Hematopoietic multipotent progenitor cell treated with erythropoietin and hydrocortisone succinate and interleukin-3 and kit ligand, for 4 days (in vitro differentiated cells): Measurements from ENCODE around the gene COL5A1.
A peak's percentile ranks its signal among the peaks of the same experiment; 100 is the strongest.

Experiments used
- DNase-seq: peaks from one replicate; pipeline ENCODE4 v3.0.0-alpha.2; 2015

The COL5A1 gene

DNA sequence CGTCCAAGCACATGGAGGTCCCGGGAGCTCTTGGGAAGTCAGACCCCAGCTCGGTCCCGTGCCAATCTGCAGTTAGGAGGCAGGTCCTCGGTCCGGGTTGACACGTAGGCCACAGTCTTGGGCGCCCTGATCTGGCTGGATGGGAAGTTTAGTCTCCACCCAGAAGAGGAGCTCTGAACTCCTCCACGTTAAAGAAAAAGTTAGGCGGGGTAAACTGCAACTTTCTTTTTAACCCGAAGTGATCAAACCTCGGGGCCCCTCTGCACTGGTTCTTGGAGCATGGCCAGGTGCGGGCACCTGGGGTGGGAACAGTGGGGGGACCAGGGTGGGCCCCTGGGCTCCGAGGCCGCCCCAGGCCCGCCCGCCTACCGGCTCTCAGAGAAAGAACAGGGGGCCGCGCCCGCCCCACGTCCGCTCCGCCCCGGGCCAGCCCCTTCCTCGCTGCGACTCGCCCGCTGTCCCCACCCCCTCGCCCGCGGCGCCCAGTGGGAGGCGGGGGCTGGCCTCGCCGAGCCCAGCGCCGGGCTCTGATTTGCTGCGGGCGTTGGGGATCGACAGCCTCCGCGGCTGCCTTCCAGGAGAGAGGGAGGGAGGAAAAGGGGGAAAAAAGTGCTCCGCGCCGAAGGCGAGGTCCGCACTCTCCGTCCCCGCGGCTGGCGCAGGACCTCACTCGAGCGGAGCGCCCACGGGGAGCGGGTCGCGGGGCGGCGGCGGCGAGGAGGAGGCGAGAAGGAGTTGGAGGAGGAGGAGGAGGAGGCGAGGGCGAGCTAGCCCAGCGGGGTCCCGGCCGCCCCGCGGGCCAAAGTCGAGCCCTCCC lies at the start of gene COL5A1:
TSS of gene COL5A1 (plus strand) at position 631 of the 817 bp plus-strand sequence. CDS start 385 bp downstream, outside the sequence.
- peak; percentile 82 for DNase-seq

DNA sequence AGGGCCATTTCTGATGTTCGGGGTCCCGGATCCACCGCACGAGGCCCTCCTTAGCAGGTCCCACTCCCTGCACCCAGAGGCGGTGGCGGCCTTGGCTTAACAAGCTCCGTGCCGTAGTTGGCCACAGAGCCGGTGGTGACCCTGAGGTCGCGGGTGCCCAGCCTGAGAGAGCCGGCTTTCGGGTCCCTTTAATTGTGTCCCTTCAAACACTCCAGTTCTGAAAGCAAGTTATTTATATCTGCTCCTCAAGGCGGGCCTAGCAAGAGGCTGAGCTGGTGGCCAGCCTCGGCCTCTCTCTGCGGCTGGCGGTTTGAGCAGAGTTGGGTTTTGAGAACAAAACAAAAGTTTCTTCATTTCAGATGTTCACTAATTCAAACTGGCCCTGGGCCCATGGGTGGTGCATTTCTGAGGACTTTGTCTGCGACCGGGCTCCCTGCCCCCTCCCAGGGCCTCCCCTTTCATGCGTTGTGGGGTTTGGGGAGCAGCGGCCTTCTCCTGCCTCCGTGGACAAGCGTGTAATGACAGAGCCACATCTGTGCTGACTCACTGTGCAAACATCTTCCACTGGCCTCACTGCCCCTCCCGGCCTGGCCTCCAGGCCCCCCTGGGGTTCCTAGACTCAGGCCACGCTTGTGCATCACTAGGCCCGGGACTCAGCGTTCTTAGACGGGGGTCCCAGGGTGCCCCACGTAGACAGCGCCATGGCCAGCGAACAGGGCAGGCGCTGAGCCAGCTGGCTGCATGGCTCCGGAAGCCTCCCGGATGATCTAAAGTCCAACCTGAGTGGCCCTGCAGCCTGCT lies 49.4 kb upstream of the COL5A1 start:
- DNase-seq, result no peak

DNA sequence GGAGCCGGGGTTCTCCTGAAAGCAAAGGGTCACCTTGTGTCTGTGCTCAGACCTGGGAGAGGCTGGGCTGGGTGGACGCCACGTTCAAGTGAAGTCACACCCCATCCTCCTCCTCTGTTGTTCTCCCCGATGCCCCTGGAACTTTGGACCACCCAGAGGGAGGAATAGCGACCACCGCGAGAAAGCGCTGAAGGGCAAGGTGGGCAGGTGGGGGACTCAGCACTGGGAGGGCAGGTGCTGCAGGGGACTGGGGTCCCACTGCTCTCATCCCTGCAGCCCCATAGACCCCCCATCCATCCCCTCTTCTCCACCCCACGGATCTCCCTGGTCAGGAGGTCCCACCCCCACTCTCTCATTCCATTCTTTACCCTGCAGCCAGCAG lies 48.8 kb upstream of the COL5A1 start:
- no peak for DNase-seq

DNA sequence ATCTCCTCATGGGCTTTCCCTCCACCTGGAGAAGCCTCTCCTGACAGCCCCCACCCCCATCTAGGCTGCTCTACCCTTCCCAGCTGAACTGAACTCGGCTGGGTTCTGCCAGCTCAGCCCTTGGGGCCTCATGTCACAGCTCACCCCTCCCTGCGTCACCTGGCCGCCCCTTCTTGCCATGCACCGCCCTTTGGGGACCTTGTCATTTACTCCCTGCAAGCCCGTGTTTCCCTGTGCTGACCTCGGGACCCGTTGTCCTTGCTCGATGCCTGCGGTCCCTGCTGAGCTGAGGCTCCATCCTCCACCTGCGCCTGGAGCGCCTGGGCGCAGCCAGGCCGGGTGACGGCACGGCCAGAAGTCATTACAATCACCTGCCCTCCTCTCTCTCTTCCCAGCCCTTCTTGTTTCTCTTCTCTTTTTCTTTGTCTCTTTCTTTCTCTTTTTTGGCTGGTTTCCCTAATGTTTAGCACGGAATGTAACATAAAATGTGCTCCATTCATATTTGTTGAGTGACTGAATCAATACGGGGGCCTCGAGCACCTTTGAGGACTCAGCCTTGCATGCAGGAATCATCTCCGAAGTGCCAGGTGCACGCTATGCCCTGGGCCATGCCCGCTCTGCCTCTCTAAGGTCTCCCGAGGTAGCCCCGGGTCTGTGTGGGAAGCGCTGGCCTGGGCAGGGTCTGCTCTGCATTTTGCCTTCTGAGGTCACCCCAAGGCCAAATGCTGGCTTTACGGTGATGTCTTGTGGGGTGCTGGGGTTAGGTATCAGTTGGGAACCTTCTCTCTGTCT lies 48.1 kb upstream of the COL5A1 start:
- DNase-seq, result no peak

DNA sequence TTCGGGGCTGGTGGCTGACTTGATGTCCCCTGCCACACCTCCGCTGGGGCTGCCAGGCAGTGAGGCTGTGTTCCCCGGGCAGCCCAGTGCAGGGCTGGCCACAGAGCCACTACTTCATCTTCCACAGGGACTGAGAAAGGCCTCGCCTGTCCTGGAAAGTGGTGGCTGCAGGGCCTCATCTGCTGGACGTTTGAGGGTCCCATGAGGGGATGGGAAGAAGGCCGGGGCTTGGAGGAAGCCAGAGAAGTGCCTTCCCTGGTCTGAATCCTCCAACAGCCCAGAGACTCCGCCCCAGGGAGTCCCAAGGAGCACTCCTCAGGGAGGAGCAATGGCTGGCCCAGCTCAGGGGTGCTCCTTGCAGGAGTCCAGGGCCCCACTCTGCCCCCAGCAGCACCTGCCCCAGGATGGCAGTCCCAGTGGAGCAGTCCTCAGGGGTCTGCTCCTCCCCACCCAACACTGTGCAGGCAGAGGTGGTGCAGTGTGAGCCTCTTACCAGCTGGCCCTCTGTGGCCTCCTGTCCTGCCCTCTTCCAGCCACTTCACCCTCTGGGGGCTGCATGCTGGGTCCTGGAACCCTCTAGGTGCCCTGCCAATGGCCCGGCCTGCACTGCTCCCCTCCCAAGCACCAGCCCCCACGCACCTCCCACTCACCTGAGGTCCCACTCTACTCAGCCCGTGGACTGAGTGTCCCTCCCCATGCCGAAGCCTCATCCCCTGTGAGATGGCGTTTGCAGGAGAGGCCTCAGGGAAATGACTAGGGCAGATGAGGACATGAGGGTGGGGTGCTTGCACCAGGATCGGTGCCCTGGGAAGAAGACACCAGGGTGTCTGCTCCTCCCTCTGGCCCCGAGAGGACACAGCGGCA lies 47.3 kb upstream of the COL5A1 start:
- no peak for DNase-seq

DNA sequence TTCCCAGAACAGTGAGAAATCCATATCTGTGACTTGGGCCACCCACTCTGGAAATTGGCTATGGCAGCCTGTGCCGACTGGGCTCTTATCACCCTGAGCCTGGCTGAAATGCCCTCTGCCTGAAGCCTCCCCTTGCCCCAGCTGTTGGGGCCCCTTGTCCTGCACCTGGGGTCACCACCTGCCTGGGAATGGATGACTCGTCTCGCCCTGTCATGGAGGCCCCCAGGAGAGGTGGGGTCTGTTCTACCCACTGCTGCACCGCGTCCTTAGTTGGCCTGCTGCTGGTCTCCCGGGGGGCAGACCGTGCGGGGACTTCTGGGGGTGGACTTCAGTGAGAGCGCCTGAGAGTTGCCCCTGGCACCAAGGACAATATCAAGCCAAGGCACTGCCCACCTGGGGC lies 46.6 kb upstream of the COL5A1 start:
- DNase-seq, result no peak

DNA sequence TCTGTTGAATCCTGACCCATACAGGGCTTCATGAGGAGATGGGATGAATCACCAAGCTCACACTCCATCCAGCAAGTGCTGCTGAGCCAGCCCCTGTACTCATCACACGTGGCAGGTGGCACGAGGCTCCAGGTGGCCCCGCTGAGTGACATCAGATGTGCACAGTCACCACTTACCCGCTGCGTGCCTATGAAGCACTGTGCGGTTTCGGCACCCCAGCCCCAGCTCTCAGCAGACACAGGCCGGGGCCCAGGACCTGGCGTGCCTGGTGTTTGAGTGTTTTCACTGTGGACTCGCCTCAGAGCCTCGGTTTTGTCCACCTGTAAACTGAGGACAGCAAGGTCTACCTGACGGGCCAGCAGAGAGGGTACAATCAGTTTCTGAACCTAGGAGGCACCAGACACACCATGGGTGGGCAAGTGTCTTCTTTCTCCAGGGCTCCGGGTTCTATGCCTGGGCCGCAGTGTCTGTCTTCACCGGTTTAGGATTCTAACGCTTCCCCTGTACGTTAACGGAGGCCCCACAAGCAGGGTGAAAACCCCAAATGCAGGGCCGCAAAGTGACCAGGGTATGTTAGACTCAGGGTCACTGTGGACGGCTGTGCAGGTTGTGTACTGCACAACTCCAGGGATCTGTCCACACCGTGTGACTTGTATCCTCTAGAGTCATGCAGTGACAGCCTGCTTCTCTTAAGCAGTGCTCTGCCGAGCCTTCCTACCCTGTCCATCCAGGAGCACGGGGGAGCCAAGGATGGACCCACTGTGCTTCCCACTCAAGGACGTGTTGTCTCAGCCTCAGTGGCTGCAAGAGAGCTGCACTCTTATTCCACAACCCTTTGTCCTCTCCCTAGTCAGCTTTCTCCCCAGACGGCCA lies 44.3 kb upstream of the COL5A1 start:
- no peak for DNase-seq

DNA sequence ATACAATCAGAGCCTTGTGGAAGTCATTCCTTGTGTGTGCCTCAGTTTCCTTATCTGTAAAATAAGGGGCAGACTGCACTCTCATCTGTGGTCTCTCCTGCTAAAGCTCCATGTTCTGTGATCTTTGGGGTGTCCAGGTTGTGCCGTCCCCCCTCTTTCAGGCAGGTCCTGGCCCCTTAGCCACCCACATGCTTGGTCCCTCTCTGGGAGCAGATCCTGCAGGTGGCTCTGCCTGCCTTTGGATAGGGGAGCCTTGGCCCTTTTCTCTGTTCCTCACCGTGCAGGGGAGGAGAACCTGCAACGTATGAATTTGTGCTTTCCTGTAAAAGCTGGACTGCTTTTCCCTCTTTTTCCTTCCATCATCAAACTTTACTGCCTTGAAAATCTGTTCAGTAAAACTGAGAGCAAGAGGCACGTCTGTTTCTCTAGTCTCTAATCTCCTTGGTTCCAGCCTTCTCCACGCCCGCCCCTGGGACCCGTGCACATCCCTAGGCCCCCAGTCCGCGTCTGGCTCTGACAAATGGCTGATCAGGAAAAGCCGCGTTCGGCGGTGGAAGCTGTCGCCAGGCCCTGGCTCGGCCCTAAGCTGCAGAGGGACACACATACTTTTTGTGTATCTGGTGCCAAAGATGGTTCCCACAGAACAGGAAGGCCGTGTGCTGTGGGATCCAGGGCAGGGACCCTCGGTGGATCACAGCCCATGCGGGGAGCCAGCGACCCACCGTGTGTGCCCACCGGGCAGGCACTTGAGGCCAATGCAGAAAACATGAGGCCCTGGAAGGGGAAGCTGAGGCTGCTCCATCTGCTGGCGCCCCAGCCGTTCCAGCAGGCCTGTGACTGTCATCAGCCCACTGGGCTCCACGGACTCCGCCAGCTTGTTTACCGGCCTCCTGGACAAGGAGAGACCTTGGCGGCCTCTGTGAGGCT lies 43.4 kb upstream of the COL5A1 start:
- peak; percentile 22 for DNase-seq

DNA sequence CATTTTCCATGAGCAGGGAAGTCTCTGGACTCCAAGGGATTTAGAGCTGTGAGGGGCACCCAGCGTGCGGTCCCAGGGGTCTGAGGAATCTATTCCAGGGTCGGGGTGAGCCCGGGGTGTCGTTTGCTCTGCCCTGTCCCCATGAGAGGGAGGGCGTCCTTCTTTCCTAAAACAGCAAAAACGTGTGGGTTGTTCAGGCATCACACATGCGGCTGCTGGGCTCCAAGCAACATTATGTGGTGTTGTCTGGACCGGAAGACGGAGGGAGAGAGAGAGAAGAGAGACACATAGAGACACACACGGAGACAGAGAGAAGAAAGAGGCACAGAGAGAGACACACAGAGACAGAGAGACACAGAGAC lies 42.7 kb upstream of the COL5A1 start:
- no peak for DNase-seq

DNA sequence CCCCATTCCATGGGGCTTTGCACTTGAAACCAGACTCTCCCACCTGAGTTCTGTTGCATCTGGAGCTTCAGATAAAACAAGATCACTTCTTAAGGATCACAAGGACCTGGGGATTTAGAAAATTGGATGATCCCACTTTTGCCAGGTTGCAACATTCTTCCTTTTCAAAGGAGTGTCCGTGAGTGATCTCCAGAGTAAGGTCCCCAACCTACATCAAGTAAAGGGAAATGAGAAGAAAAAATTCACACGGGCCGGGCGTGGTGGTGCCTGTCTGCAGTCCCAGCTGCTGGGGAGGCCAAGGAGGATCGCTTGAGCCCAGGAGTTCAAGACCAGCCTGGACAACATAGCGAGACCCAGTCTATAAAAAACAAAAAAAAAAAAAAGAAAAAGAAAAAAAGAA lies 41.2 kb upstream of the COL5A1 start:
- no peak for DNase-seq

DNA sequence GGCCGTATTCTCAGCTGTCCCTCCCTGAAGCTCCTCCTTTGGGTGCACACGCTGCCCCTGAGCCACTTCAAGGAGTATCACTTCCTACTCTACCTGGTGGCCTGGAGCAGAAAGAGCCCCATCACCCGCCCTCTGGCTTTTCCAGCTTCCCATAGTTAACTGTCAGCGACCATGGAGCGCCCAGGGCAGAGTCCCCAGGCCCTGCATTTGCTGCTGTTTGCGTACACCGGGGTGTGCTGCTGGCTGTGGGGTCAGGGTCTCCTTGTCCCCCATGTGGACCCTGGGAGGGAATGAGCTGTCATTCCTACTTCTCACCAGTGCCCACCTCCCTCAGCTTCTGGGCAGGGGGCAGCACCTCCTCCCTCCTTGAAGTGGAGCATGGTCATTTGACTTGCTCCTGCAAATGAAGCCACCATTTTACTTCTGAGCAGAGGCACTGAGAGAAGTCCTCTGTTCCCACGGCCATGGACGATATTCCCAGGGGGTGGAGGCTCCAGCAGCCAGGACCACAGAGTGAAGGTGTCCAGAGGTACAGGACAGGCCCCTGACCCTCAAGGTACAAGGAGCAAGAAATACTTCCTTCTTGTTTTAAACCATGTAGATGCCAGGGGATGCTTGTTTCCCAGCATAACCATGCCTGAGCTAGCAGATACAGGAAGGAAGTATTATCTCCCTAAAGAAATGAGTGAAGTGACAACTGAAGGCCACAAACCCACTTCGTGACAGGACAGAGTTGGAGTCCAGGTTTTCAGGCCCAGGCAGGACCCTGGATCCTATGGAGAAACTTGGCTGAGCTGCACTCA lies 40.6 kb upstream of the COL5A1 start:
- no peak for DNase-seq

DNA sequence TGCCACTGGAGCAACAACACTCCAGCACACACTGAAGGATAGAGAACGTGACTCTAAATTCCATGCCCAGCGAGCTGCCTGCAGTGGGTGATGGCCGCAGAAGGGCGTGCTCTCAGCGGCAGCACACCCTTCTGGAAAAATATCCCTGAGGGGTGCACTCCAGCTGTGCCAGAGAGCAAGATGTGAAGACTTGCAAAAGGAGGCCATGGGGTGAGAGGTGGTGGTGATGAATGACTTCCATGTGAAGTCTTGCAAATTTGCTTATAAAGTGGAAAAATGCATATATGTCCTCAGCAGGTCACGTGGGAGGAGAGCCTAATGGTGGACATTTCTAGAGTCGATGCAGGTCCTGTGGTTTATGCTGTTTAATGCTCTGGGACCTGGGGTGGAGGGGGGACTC lies 39.8 kb upstream of the COL5A1 start:
- DNase-seq, result no peak

DNA sequence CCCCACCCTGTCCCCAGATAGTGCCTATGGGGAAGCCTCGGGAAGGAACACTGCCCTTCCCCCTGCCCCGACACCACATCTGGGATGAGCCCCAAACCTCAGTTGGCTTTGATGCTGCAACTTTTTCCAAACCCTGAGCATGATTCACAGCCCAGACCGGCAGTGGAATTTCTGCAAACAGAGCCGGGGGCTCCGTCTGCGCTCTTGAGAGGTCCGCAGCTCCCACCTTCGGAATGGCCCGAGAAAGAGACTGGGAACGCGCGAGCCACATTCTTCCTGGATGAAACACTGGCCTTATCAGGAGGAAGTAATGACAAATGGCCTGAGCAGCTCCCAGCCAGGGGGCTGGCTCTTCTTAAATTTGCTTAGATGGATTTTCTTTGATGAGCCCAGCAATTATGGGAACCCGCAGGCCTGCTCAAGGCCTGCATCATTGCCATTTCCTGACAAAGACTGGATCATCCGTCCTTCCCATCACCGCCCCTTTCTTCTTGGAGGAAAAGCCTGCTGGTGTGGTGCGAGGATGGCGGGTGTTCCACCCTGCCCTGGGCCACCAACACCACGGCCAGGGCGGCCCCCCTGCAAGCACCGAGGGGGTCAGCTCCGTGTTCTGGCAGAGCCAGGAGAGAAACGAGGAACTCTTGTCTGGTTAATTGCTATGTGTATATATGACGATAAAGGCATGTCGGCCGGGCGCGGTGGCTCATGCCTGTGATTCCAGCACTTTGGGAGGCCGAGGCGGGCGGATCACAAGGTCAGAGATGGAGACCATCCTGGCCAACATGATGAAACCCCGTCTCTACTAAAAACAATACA lies 38.8 kb upstream of the COL5A1 start:
- no peak for DNase-seq

DNA sequence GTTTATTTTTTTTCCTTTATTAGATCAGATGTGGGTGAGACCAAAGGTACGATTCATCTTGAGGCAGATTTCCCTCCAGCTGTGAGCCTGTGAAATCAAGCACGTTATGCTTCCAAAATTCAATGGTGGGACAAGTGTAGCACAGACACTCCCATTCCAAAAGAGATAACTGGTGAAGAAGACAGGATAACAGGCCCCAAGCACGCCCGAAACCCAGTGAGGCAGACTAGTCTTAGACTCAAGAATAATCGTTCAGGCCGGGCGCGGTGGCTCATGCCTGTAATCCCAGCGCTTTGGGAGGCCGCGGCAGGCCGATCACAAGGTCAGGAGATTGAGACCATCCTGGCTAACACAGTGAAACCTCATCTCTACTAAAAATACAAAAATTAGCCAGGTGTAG lies 36.8 kb upstream of the COL5A1 start:
- no peak for DNase-seq

DNA sequence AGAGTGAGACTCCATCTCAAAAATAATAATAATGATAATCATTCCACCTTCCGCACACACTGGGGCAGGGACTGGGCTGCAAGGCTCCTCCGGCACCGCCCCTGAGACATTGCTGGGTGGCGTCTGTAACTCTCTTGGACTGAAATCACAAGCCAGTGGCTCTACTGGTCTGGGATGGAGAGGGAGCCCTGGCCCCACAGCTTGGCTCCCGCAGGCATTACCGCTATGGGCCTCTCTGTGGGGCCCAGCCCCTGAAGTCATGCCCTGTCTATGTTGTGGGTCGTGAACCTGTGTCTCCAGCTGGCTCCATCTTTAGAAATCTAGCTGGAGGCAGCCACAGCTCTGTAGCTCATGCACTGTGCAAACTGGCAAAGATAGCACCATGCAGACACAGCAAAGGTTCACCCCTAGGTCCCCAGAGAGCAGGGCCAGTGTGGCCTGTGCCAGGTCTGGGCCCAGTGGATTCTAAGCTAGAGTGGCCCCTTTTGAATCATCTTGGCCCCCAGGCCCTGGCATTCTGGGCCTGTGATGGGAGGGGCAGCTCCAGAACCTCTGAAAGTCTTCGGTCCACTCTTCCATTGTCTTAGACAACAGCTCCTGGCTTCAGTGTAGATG lies 36.1 kb upstream of the COL5A1 start:
- DNase-seq, result no peak

DNA sequence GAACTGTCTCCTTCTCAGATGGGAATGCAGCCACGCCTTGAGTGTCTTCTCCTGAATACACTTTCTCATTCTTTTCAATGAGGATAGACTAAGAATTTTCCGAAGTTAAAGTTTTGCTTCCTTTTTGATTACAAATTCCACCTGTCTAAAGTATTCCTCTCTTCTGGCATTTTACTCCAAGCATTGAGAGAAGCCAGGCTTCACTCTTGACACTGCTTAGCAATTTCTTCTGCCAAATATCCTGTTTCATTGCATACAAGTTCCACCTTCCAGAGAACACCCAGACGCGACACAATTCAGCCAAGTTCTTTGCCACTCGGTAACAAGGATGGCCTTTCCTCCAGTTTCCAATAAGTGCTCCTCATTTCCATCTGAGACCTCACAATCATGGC lies 35.6 kb upstream of the COL5A1 start:
- no peak for DNase-seq

DNA sequence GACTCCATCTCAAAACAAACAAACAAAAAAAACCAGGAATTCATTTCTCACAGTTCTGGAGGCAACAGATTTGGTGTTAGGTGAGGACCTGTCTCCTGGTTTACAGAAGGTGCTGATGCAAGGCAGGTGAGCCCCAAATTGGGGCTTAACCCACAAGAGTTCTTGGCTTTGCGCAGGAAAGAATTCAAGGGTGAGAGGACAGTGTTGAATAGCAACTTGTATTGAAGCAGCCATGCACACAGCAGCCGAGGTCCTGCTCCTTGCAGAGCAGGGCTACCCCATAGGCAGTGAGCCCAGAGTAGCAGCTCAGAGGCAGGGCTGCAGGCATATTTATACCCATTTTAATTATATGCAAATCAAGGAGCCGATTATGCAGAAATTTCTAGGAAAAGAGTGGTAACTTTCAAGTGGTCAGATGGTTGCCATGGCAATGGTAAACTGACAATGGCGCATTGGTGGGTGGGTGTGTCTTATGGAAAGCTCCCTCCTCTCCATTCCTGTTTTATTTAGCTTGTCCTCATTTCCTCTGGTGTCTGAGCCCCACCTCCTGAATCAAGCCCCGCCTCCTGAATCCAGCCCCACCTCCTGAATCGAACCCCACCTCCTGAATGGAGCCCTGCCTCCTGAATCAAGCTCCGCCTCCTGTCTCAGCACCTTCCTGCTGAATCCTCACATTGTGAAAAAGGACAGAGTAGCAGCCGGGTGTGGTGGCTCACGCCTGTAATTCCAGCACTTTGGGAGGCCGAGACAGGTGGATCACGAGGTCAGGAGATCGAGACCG lies 34.5 kb upstream of the COL5A1 start:
- peak; percentile 26 for DNase-seq
